ENCODE measurements around the gene MZB1. TPM values are rescaled to one million over a fixed set of nuclear protein-coding genes. Genes with fewer than 3 reads are reported as not detected.

Gene MZB1
- polyA plus RNA-seq, 2 of the 4 experiments (the other 2 are of a cell fraction), result 0.09 TPM; not detected in 1

- peak overlapping the region; percentile 93 for H3K4me2 ChIP-seq
- DNase-seq (ENCODE audit: low read depth in 1 of 2, low spot score in 1 of 2) (peak; percentile 75 to 81), ATAC-seq (peak; percentile 60 to 64), FAIRE-seq (no peak)
- POLR2A ChIA-PET, result interaction anchor here (0.7 to 3.1 kb wide), 3 partner anchors 9 to 50 kb away, joined by 3 to 18 read pairs (median 4); partner anchors contain the start of genes PAIP2 and SLC23A1
- TF ChIP-seq HMGXB4 (CRISPR knock-in tag; IDR thresholded peaks at IDR 0.05; ENCODE audit: borderline replicate concordance) (no peak), POLR2A (IDR thresholded peaks at IDR 0.05; ENCODE audit: low read length) (peak; percentile 26; the same call in 1 of the 2 replicates), ZNF302 (CRISPR knock-in tag; IDR thresholded peaks at IDR 0.05) (no peak), PBX3 (IDR thresholded peaks at IDR 0.05) (no peak), FOXS1 (CRISPR knock-in tag; IDR thresholded peaks at IDR 0.05) (no peak), ZSCAN20 (CRISPR knock-in tag; IDR thresholded peaks at IDR 0.05) (no peak), POLR2AphosphoS2 (conservative IDR thresholded peaks at IDR 0.05; ENCODE audit: low read length) (0 out of 2 replicates have a peak, but pooled peaks have one; percentile 24), HOXB5 (CRISPR knock-in tag; IDR thresholded peaks at IDR 0.05) (no peak), ATOH8 (CRISPR knock-in tag; IDR thresholded peaks at IDR 0.05; ENCODE audit: low read depth) (0 out of 2 replicates have a peak, but pooled peaks have one; percentile 6), MAX (IDR thresholded peaks at IDR 0.05) (no peak), HDAC2 (IDR thresholded peaks at IDR 0.05) (no peak), SREBF2 (IDR thresholded peaks at IDR 0.05) (no peak), BCL3 (IDR thresholded peaks at IDR 0.05) (no peak), FOSL2 (IDR thresholded peaks at IDR 0.05) (no peak), FOSL2 (CRISPR knock-in tag; IDR thresholded peaks at IDR 0.05) (no peak), KDM5A (IDR thresholded peaks at IDR 0.05) (no peak), HOXB13 (CRISPR knock-in tag; IDR thresholded peaks at IDR 0.05; ENCODE audit: low read depth) (no peak; the same call in 1 of the 2 replicates), TP53 (CRISPR knock-in tag; IDR thresholded peaks at IDR 0.05) (no peak)
- H3K9me3 ChIP-seq, result no peaks in the 10 kb centered on the region
- H3K4me3 ChIP-seq, result peak overlapping the region; percentile 85
- peak overlapping the region; percentile 89 to 92 for H3K27ac ChIP-seq
- H3K4me1 ChIP-seq, result peaks cover 48% of the 10 kb centered on the region
- CTCF ChIA-PET, result interaction anchor here (0.6 to 2.4 kb wide), 17 partner anchors 9 to 812 kb away, joined by 3 to 16 read pairs (median 4); partner anchors contain the start of genes MATR3, PAIP2 and SLC23A1
- 11% methylated on average over 15 of the region's 33 CpGs for WGBS (ENCODE audit: missing lambda C conversion rate)
Measured at GRCh38 chr5:139391570-139392323, 2.0 kb upstream of the MZB1 start.

GRCh38 chr5:139390639-139391569, 1.2 kb upstream of the MZB1 start:
- Histone ChIP-seq H3K4me1 (peaks cover 50% of the 10 kb centered on the region), H3K27ac (peak overlapping the region; percentile 89 to 92), H3K9me3 (no peaks in the 10 kb centered on the region), H3K4me2 (peak overlapping the region; percentile 93), H3K4me3 (peak overlapping the region; percentile 85; the same call in 1 of the 3 replicates)
- ATAC-seq, result no peak
- ChIA-PET POLR2A (interaction anchor here (3.1 kb wide), 1 partner anchor 49 kb away, joined by 18 read pairs; the partner anchor contains the start of gene PAIP2), CTCF (interaction anchor here (0.6 to 2.4 kb wide), 12 partner anchors 8 to 811 kb away, joined by 3 to 16 read pairs (median 4); partner anchors contain the start of genes MATR3 and SLC23A1)
- WGBS (ENCODE audit: missing lambda C conversion rate), result 75% methylated on average over 9 of the region's 10 CpGs
- no peak for FAIRE-seq
- DNase-seq (ENCODE audit: low read depth in 1 of 2, low spot score in 1 of 2), result no peak
- TF ChIP-seq REST (IDR thresholded peaks at IDR 0.05) (no peak), EP300 (IDR thresholded peaks at IDR 0.05) (no peak), KDM5A (IDR thresholded peaks at IDR 0.05) (no peak), ESRRA (IDR thresholded peaks at IDR 0.05; ENCODE audit: borderline replicate concordance, low read length) (no peak), FOXS1 (CRISPR knock-in tag; IDR thresholded peaks at IDR 0.05) (no peak), USF2 (IDR thresholded peaks at IDR 0.05) (no peak), HES2 (IDR thresholded peaks at IDR 0.05) (no peak), EHF (CRISPR knock-in tag; IDR thresholded peaks at IDR 0.05) (no peak)
